MM.1S (cell line): ENCODE data around the gene GNG12.

Experiments
- DNase-seq: peaks from one replicate; pipeline ENCODE4 v3.0.0-alpha.2; 2015
- H2AFZ ChIP-seq: fragments of 300-600 bp; sonication (generic); 2 replicates; pipeline ENCODE4 v1.6.0; 2016; ENCODE audit warnings: antibody characterized with exemption, low read length
- H3F3A ChIP-seq: fragments of 300-600 bp; sonication (generic); 2 replicates; pipeline ENCODE4 v1.6.1; 2016; ENCODE audit warnings: mild to moderate bottlenecking, antibody characterized with exemption, low read length, moderate library complexity, mixed read lengths; ENCODE audit not compliant: insufficient read depth
- H3K27ac ChIP-seq: fragments of 300-600 bp; sonication (generic); 2 replicates; pipeline ENCODE4 v1.5.1; 2016; ENCODE audit warnings: mild to moderate bottlenecking, low read length
- H3K27me3 ChIP-seq: fragments of 300-600 bp; sonication (generic); replicated peaks from 2 replicates; pipeline ENCODE4 v1.6.0; 2016; ENCODE audit warnings: low read length; ENCODE audit not compliant: insufficient read depth
- H3K36me3 ChIP-seq: fragments of 300-600 bp; sonication (generic); replicated peaks from 2 replicates; pipeline ENCODE4 v1.6.1; 2016; ENCODE audit warnings: mild to moderate bottlenecking, low read length, mixed read lengths; ENCODE audit not compliant: insufficient read depth
- H3K4me1 ChIP-seq: fragments of 300-600 bp; sonication (generic); 2 replicates; pipeline ENCODE4 v1.6.1; 2016; ENCODE audit warnings: low read length, mixed read lengths
- H3K4me2 ChIP-seq: fragments of 300-600 bp; sonication (generic); 2 replicates; pipeline ENCODE4 v1.6.0; 2016; ENCODE audit warnings: low read depth, low read length
- H3K4me3 ChIP-seq: fragments of 300-600 bp; sonication (generic); 2 replicates; pipeline ENCODE4 v1.5.1; 2016; ENCODE audit warnings: low read length, mixed read lengths
- H3K79me2 ChIP-seq: fragments of 300-600 bp; sonication (generic); 2 replicates; pipeline ENCODE4 v1.6.1; 2016; ENCODE audit warnings: mixed run types, low read length, mixed read lengths
- H3K9ac ChIP-seq: fragments of 300-600 bp; sonication (generic); 2 replicates; pipeline ENCODE4 v1.6.1; 2016; ENCODE audit warnings: low read length, mixed read lengths
- H3K9me2 ChIP-seq: fragments of 300-600 bp; sonication (generic); replicated peaks from 2 replicates; pipeline ENCODE4 v1.6.1; 2016; ENCODE audit warnings: mild to moderate bottlenecking, low read length, mixed read lengths; ENCODE audit not compliant: insufficient read depth
- H3K9me3 ChIP-seq: fragments of 300-600 bp; sonication (generic); replicated peaks from 2 replicates; pipeline ENCODE4 v1.6.1; 2016; ENCODE audit warnings: mild to moderate bottlenecking, low read length, mixed read lengths; ENCODE audit not compliant: insufficient read depth
- H4K20me1 ChIP-seq: fragments of 300-600 bp; sonication (generic); 2 replicates; pipeline ENCODE4 v1.6.1; 2016; ENCODE audit warnings: mild to moderate bottlenecking, low read length, moderate library complexity, mixed read lengths; ENCODE audit not compliant: insufficient read depth
- CTCF ChIP-seq: fragments of 300-600 bp; sonication (generic); IDR thresholded peaks from 2 replicates; pipeline ENCODE4 v1.5.1; 2016; ENCODE audit warnings: antibody characterized with exemption, low read length, mixed read lengths
- EZH2 ChIP-seq: fragments of 300-600 bp; sonication (generic); optimal IDR thresholded peaks from 2 replicates; pipeline ENCODE3; 2017; ENCODE audit warnings: low read depth, mild to moderate bottlenecking, antibody characterized with exemption, low read length, mixed read lengths
- EZH2phosphoT487 ChIP-seq: fragments of 300-600 bp; sonication (generic); IDR thresholded peaks from 2 replicates; pipeline ENCODE4 v1.6.1; 2018; ENCODE audit warnings: antibody characterized with exemption, low read length

The GNG12 gene

GRCh38 chr1:67749263-67749843 lies 83.9 kb downstream of the GNG12 start:
- H3K9me3 ChIP-seq = no peaks in the 10 kb centered on the region
- peaks cover 29% of the 10 kb centered on the region for H3F3A ChIP-seq
- peaks cover 36% of the 10 kb centered on the region for H3K4me1 ChIP-seq
- no peaks in the 10 kb centered on the region for H4K20me1 ChIP-seq
- H2AFZ ChIP-seq = peak overlapping the region; percentile 74
- peak overlapping the region; percentile 90 for H3K27ac ChIP-seq
- no peaks in the 10 kb centered on the region for H3K36me3 ChIP-seq
- peak overlapping the region; percentile 75 for H3K4me2 ChIP-seq
- peak overlapping the region; percentile 33 for H3K4me3 ChIP-seq
- no peaks in the 10 kb centered on the region for H3K79me2 ChIP-seq
- H3K9ac ChIP-seq = peak overlapping the region; percentile 40
- no peaks in the 10 kb centered on the region for H3K9me2 ChIP-seq
- DNase-seq = no peak
- TF ChIP-seq EZH2phosphoT487 (no peak), EZH2 (no peak)
- H3K27me3 ChIP-seq = no peaks in the 10 kb centered on the region

- Histone ChIP-seq H3F3A (peaks cover 29% of the 10 kb centered on the region), H3K27ac (peak overlapping the region; percentile 90; the same call in 1 of the 2 replicates), H3K79me2 (no peaks in the 10 kb centered on the region), H3K36me3 (no peaks in the 10 kb centered on the region), H3K9me3 (no peaks in the 10 kb centered on the region), H3K9me2 (no peaks in the 10 kb centered on the region), H4K20me1 (no peaks in the 10 kb centered on the region), H3K4me2 (peak overlapping the region; percentile 75), H3K4me1 (peaks cover 39% of the 10 kb centered on the region), H2AFZ (peak overlapping the region; percentile 39), H3K4me3 (peak overlapping the region; percentile 33), H3K9ac (no peak overlapping the region), H3K27me3 (no peaks in the 10 kb centered on the region)
- peak; percentile 45 for DNase-seq
- TF ChIP-seq CTCF = no peak
- no peak for TF ChIP-seq EZH2phosphoT487
- TF ChIP-seq EZH2 = no peak
These were observed 84.6 kb downstream of the GNG12 start for GRCh38 chr1:67748630-67749029.

- Histone ChIP-seq H3K9me3 (no peaks in the 10 kb centered on the region), H3K4me2 (peak overlapping the region; percentile 75), H3K9me2 (no peaks in the 10 kb centered on the region), H3K4me3 (peak overlapping the region; percentile 33; the same call in 1 of the 2 replicates), H3K9ac (no peak overlapping the region), H3K27me3 (no peaks in the 10 kb centered on the region), H2AFZ (no peak overlapping the region), H3K79me2 (no peaks in the 10 kb centered on the region), H4K20me1 (no peaks in the 10 kb centered on the region), H3F3A (peaks cover 34% of the 10 kb centered on the region), H3K36me3 (no peaks in the 10 kb centered on the region), H3K4me1 (peaks cover 44% of the 10 kb centered on the region), H3K27ac (peak overlapping the region; percentile 90; the same call in 1 of the 2 replicates)
- TF ChIP-seq EZH2 = no peak
- no peak for TF ChIP-seq CTCF
- no peak for TF ChIP-seq EZH2phosphoT487
- no peak for DNase-seq
These were observed 85.4 kb downstream of the GNG12 start for GRCh38 chr1:67747671-67748546.
